OCI-LY1 (cell line): ENCODE measurements around the gene CADM4.

Experiments used
- H2AFZ ChIP-seq: fragments of 200-600 bp; sonication (generic), shearing (Covaris generic); 2 replicates; pipeline ENCODE4 v1.6.0; 2014; ENCODE audit warnings: antibody characterized with exemption, mild to moderate bottlenecking, low read length
- H3F3A ChIP-seq: fragments of 200-600 bp; sonication (generic), shearing (Covaris generic); 2 replicates; pipeline ENCODE4 v1.6.0; 2014; ENCODE audit warnings: mild to moderate bottlenecking, antibody characterized with exemption, low read length, moderate library complexity; ENCODE audit not compliant: insufficient read depth
- H3K27ac ChIP-seq: fragments of 200-600 bp; sonication (generic); 2 replicates; pipeline ENCODE4 v1.5.1; 2014; ENCODE audit warnings: low read length, mixed run types, mild to moderate bottlenecking, low read depth; ENCODE audit not compliant: poor library complexity, severe bottlenecking
- H3K27me3 ChIP-seq: fragments of 200-600 bp; sonication (generic); 2 replicates; pipeline ENCODE4 v1.6.0; 2014; ENCODE audit warnings: antibody characterized with exemption, mild to moderate bottlenecking, low read length, moderate library complexity; ENCODE audit not compliant: insufficient read depth
- H3K36me3 ChIP-seq: fragments of 200-600 bp; sonication (generic); 2 replicates; pipeline ENCODE4 v1.6.1; 2014; ENCODE audit warnings: mild to moderate bottlenecking, antibody characterized with exemption, low read length, moderate library complexity, mixed read lengths; ENCODE audit not compliant: insufficient read depth
- H3K4me1 ChIP-seq: fragments of 200-600 bp; sonication (generic); 2 replicates; pipeline ENCODE4 v1.5.1; 2014; ENCODE audit warnings: mild to moderate bottlenecking, low read length, moderate library complexity; ENCODE audit not compliant: insufficient read depth, severe bottlenecking
- H3K4me2 ChIP-seq: fragments of 200-600 bp; sonication (generic), shearing (Covaris generic); 2 replicates; pipeline ENCODE4 v1.6.1; 2014; ENCODE audit warnings: low read length
- H3K4me3 ChIP-seq: fragments of 200-600 bp; sonication (generic); 2 replicates; pipeline ENCODE4 v1.5.1; 2014; ENCODE audit warnings: low read length, low read depth, mild to moderate bottlenecking, mixed read lengths; ENCODE audit not compliant: poor library complexity, severe bottlenecking
- H3K79me2 ChIP-seq: fragments of 200-600 bp; shearing (Covaris generic); 2 replicates; pipeline ENCODE4 v1.6.1; 2016; ENCODE audit warnings: mixed run types, low read length, mixed read lengths; ENCODE audit not compliant: insufficient read depth
- H3K9ac ChIP-seq: fragments of 200-600 bp; sonication (generic), shearing (Covaris generic); 2 replicates; pipeline ENCODE4 v1.6.1; 2014; ENCODE audit warnings: mild to moderate bottlenecking, low read length, mixed read lengths
- H3K9me2 ChIP-seq: fragments of 200-600 bp; sonication (generic), shearing (Covaris generic); 2 replicates; pipeline ENCODE4 v1.6.1; 2014; ENCODE audit warnings: low read depth, mild to moderate bottlenecking, low read length, mixed read lengths
- H3K9me3 ChIP-seq: fragments of 200-600 bp; shearing (Covaris generic); 2 replicates; pipeline ENCODE4 v1.6.1; 2014; ENCODE audit warnings: low read length, mixed read lengths
- H4K20me1 ChIP-seq: fragments of 200-600 bp; sonication (generic), shearing (Covaris generic); 2 replicates; pipeline ENCODE4 v1.6.0; 2016; ENCODE audit warnings: mild to moderate bottlenecking, low read length; ENCODE audit not compliant: insufficient read depth
- CTCF ChIP-seq: fragments of 200-600 bp; sonication (generic), shearing (Covaris generic); IDR thresholded peaks from 2 replicates; pipeline ENCODE4 v1.5.1; 2017; ENCODE audit warnings: mild to moderate bottlenecking, antibody characterized with exemption, low read length, moderate library complexity, mixed read lengths
- EZH2 ChIP-seq: fragments of 200-600 bp; sonication (generic), shearing (Covaris generic); IDR thresholded peaks from 2 replicates; pipeline ENCODE4 v1.8.0; 2017; ENCODE audit warnings: borderline replicate concordance, mixed run types, mild to moderate bottlenecking, antibody characterized with exemption, low read length, moderate library complexity, mixed read lengths

Gene CADM4

GRCh38 chr19:43581467-43581866, 58.2 kb downstream of the CADM4 start:
- no peak overlapping the region for H3K4me3 ChIP-seq
- H3K9me3 ChIP-seq, result no peaks in the 10 kb centered on the region
- H3K79me2 ChIP-seq, result no peaks in the 10 kb centered on the region
- no peak overlapping the region for H3K9ac ChIP-seq
- H3K27me3 ChIP-seq, result no peaks in the 10 kb centered on the region
- no peaks in the 10 kb centered on the region for H3K36me3 ChIP-seq
- no peak overlapping the region for H2AFZ ChIP-seq
- no peaks in the 10 kb centered on the region for H3K9me2 ChIP-seq
- no peak overlapping the region for H3K27ac ChIP-seq
- no peak overlapping the region for H3K4me2 ChIP-seq
- H3K4me1 ChIP-seq, result peaks cover 15% of the 10 kb centered on the region
- no peaks in the 10 kb centered on the region for H4K20me1 ChIP-seq
- H3F3A ChIP-seq, result no peaks in the 10 kb centered on the region
- TF ChIP-seq CTCF (no peak), EZH2 (no peak)

- Histone ChIP-seq H3K9me3 (no peaks in the 10 kb centered on the region), H3F3A (no peaks in the 10 kb centered on the region), H2AFZ (no peak overlapping the region), H3K9ac (no peak overlapping the region), H3K27me3 (no peaks in the 10 kb centered on the region), H3K79me2 (0 out of 2 replicates have a peak, but pooled peaks cover 3% of the 10 kb centered on the region), H3K27ac (no peak overlapping the region), H3K9me2 (no peaks in the 10 kb centered on the region), H4K20me1 (no peaks in the 10 kb centered on the region), H3K4me3 (no peak overlapping the region), H3K4me1 (peaks cover 25% of the 10 kb centered on the region), H3K36me3 (peaks cover under 1% of the 10 kb centered on the region; the same call in 1 of the 2 replicates), H3K4me2 (no peak overlapping the region)
- TF ChIP-seq CTCF (no peak), EZH2 (no peak)
These were observed 60.9 kb downstream of the CADM4 start for GRCh38 chr19:43578787-43579186.

GRCh38 chr19:43575955-43576878, 63.4 kb downstream of the CADM4 start:
- no peak for TF ChIP-seq CTCF
- no peak for TF ChIP-seq EZH2
- H3K4me2 ChIP-seq, result peak overlapping the region; percentile 96
- H3K27ac ChIP-seq, result no peak overlapping the region

More at GRCh38 chr19:43575955-43576878, 63.4 kb downstream of the CADM4 start:
- Histone ChIP-seq H3K9me3 (no peaks in the 10 kb centered on the region), H4K20me1 (no peaks in the 10 kb centered on the region), H3K79me2 (0 out of 2 replicates have a peak, but pooled peaks cover 3% of the 10 kb centered on the region), H3K27me3 (no peaks in the 10 kb centered on the region), H3K9ac (peak overlapping the region; percentile 99), H3K9me2 (no peaks in the 10 kb centered on the region), H3K4me3 (peak overlapping the region; percentile 97), H3F3A (no peaks in the 10 kb centered on the region), H3K4me1 (peaks cover 18% of the 10 kb centered on the region), H2AFZ (peak overlapping the region; percentile 84; the same call in 1 of the 2 replicates), H3K36me3 (peaks cover 16% of the 10 kb centered on the region; the same call in 1 of the 2 replicates)
